WTC11 (cell line): ENCODE results near the gene GPATCH2L. TPM values are rescaled to one million over a fixed set of nuclear protein-coding genes. Genes with fewer than 3 reads are reported as not detected.
A peak's percentile ranks its signal among the peaks of the same experiment; 100 is the strongest.

ENCODE experiments used
- ATAC-seq: fragments of 200-7000 bp; cut with Tn5 transposase; 2 replicates; pipeline ENCODE4 v1.10.0; 2021; ENCODE audit warnings: mild to moderate bottlenecking, moderate library complexity
- CTCF ChIA-PET: fragments of 300-600 bp; sonication (Branson Sonifier 250); formaldehyde crosslinking; loops from one replicate; lab custom pipeline; 2021; ENCODE audit warnings: antibody characterized with exemption; lab: Charles Lee
- POLR2A ChIA-PET: fragments of 350-600 bp; sonication (Branson Sonifier 250); formaldehyde crosslinking; loops from one replicate; lab custom pipeline; 2021; ENCODE audit warnings: antibody characterized with exemption; lab: Charles Lee
- DNase-seq: peaks from one replicate; pipeline ENCODE4 v3.0.0; 2021; ENCODE audit warnings: low spot score
- H3K27ac Mint-ChIP-seq: 2 replicates; pipeline ENCODE4 v1.8.0; 2021; ENCODE audit warnings: mixed read lengths
- H3K27me3 Mint-ChIP-seq: 2 replicates; pipeline ENCODE4 v1.8.0; 2021; ENCODE audit warnings: low read depth, mild to moderate bottlenecking, moderate library complexity, mixed read lengths
- H3K36me3 Mint-ChIP-seq: 2 replicates; pipeline ENCODE4 v1.8.0; 2021; ENCODE audit warnings: mixed read lengths
- H3K4me1 Mint-ChIP-seq: 2 replicates; pipeline ENCODE4 v1.8.0; 2022; ENCODE audit warnings: mixed read lengths
- H3K4me3 Mint-ChIP-seq: 2 replicates; pipeline ENCODE4 v1.8.0; 2021; ENCODE audit warnings: mild to moderate bottlenecking, moderate library complexity, mixed read lengths
- H3K9me3 Mint-ChIP-seq: 2 replicates; pipeline ENCODE4 v1.8.0; 2021; ENCODE audit warnings: mixed read lengths
- ATF3 ChIP-seq: sonication (generic); formaldehyde crosslinking; conservative IDR thresholded peaks from 2 replicates; pipeline ENCODE4 v1.8.1; 2022; ENCODE audit warnings: mild to moderate bottlenecking, missing genetic modification reagents
- ELF4 ChIP-seq: sonication (generic); formaldehyde crosslinking; IDR thresholded peaks from 2 replicates; pipeline ENCODE4 v1.8.1; 2022; ENCODE audit warnings: low read depth, mild to moderate bottlenecking, moderate library complexity, missing genetic modification reagents
- EMX1 ChIP-seq: fragments of 250-450 bp; sonication (Bioruptor Pico); IDR thresholded peaks from 2 replicates; pipeline ENCODE4 v1.8.0; 2021; ENCODE audit warnings: mild to moderate bottlenecking
- GTF2I ChIP-seq: fragments of 250-450 bp; sonication (Bioruptor Pico); conservative IDR thresholded peaks from 2 replicates; pipeline ENCODE4 v1.4.0; 2021; ENCODE audit warnings: mild to moderate bottlenecking
- HMGA2 ChIP-seq: fragments of 250-450 bp; sonication (Bioruptor Pico); IDR thresholded peaks from 2 replicates; pipeline ENCODE4 v1.4.0; 2021; ENCODE audit warnings: mild to moderate bottlenecking, moderate library complexity
- IRF1 ChIP-seq: sonication (generic); formaldehyde crosslinking; IDR thresholded peaks from 2 replicates; pipeline ENCODE4 v1.8.0; 2023; ENCODE audit warnings: missing genetic modification reagents
- MLX ChIP-seq: sonication (generic); formaldehyde crosslinking; IDR thresholded peaks from 2 replicates; pipeline ENCODE4 v1.8.1; 2023; ENCODE audit warnings: mild to moderate bottlenecking, missing genetic modification reagents, moderate library complexity
- NFE2L1 ChIP-seq: sonication (generic); formaldehyde crosslinking; IDR thresholded peaks from 2 replicates; pipeline ENCODE4 v1.8.1; 2023; ENCODE audit warnings: missing genetic modification reagents
- NR2C2 ChIP-seq: sonication (generic); formaldehyde crosslinking; IDR thresholded peaks from 2 replicates; pipeline ENCODE4 v1.8.0; 2022; ENCODE audit warnings: mild to moderate bottlenecking, missing genetic modification reagents
- PRRX2 ChIP-seq: fragments of 250-450 bp; sonication (Bioruptor Pico); IDR thresholded peaks from 2 replicates; pipeline ENCODE4 v1.8.0; 2021; ENCODE audit warnings: mild to moderate bottlenecking
- STAT6 ChIP-seq: sonication (generic); formaldehyde crosslinking; conservative IDR thresholded peaks from 2 replicates; pipeline ENCODE4 v1.8.1; 2023; ENCODE audit warnings: mild to moderate bottlenecking, low read depth, missing genetic modification reagents, moderate library complexity
- TCF7 ChIP-seq: sonication (generic); formaldehyde crosslinking; IDR thresholded peaks from 2 replicates; pipeline ENCODE4 v1.8.0; 2022; ENCODE audit warnings: mild to moderate bottlenecking, low read depth, missing genetic modification reagents, moderate library complexity
- TEAD1 ChIP-seq: sonication (generic); formaldehyde crosslinking; IDR thresholded peaks from 2 replicates; pipeline ENCODE4 v1.8.0; 2022; ENCODE audit warnings: mild to moderate bottlenecking, missing genetic modification reagents
- ZBTB21 ChIP-seq: sonication (generic); formaldehyde crosslinking; IDR thresholded peaks from 2 replicates; pipeline ENCODE4 v1.8.1; 2023; ENCODE audit warnings: mild to moderate bottlenecking, missing genetic modification reagents, borderline replicate concordance
- ZNF121 ChIP-seq: sonication (generic); formaldehyde crosslinking; IDR thresholded peaks from 2 replicates; pipeline ENCODE4 v1.8.0; 2023; ENCODE audit warnings: missing genetic modification reagents
- ZNF138 ChIP-seq: sonication (generic); formaldehyde crosslinking; conservative IDR thresholded peaks from 2 replicates; pipeline ENCODE4 v1.8.1; 2022; ENCODE audit warnings: mild to moderate bottlenecking, moderate library complexity, missing genetic modification reagents
- ZNF263 ChIP-seq: sonication (generic); formaldehyde crosslinking; IDR thresholded peaks from 2 replicates; pipeline ENCODE4 v1.8.1; 2022; ENCODE audit warnings: low read depth, mild to moderate bottlenecking, moderate library complexity, missing genetic modification reagents
- ZNF423 ChIP-seq: fragments of 250-450 bp; sonication (Bioruptor Pico); IDR thresholded peaks from 2 replicates; pipeline ENCODE4 v2.1.2; 2022; ENCODE audit warnings: mild to moderate bottlenecking, moderate library complexity
- total RNA-seq: library from RNA; stranded (reverse); gene quantifications from 3 replicates; pipeline ENCODE4 v1.2.3, GENCODE V29; 2021
- TF ChIP-seq, protein P1 (sequence below): sonication (generic); formaldehyde crosslinking; IDR thresholded peaks from 2 replicates; pipeline ENCODE4 v1.8.1; 2022; ENCODE audit warnings: missing genetic modification reagents, borderline replicate concordance
- TF ChIP-seq, protein P2 (sequence below): sonication (generic); formaldehyde crosslinking; IDR thresholded peaks from 2 replicates; pipeline ENCODE4 v1.8.1; 2023; ENCODE audit warnings: mild to moderate bottlenecking, moderate library complexity, missing genetic modification reagents
- TF ChIP-seq, protein P3 (sequence below): sonication (generic); formaldehyde crosslinking; IDR thresholded peaks from 2 replicates; pipeline ENCODE4 v1.8.0; 2022; ENCODE audit warnings: missing genetic modification reagents

GPATCH2L gene
- total RNA-seq, 1 experiment from 2014 or later: 67.2 TPM

DNA sequence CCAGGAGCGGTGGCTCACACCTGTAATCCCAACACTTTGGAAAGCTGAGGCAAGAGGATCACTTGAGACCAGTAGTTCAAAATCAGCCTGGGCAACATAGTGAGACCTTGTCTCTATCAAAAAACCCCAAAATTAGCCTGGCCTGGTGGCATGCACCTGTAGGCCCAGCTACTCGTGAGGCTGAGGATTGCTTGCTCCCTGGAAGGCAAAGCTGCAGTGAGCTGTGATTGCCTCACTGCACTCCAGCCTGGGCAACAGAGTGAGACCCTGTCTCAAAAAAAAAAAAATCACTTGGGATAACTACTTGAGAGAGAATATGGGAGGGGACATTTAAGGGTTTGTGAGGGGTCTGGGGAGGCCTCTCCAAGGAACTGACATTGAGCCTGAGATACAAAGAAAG is 109.0 kb downstream of the GPATCH2L start:
- POLR2A ChIA-PET: no interaction called here
- DNase-seq (no peak), ATAC-seq (no peak)
- H3K4me3 Mint-ChIP-seq: no peak overlapping the region
- H3K9me3 Mint-ChIP-seq: peaks cover 10% of the 10 kb centered on the region; the same call in 1 of the 2 replicates
- TF ChIP-seq ZNF121 (CRISPR knock-in tag): peak; percentile 93
- TF ChIP-seq, protein P1, sequence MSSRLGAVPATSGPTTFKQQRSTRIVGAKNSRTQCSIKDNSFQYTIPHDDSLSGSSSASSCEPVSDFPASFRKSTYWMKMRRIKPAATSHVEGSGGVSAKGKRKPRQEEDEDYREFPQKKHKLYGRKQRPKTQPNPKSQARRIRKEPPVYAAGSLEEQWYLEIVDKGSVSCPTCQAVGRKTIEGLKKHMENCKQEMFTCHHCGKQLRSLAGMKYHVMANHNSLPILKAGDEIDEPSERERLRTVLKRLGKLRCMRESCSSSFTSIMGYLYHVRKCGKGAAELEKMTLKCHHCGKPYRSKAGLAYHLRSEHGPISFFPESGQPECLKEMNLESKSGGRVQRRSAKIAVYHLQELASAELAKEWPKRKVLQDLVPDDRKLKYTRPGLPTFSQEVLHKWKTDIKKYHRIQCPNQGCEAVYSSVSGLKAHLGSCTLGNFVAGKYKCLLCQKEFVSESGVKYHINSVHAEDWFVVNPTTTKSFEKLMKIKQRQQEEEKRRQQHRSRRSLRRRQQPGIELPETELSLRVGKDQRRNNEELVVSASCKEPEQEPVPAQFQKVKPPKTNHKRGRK (CRISPR knock-in tag): no peak
- peaks cover 23% of the 10 kb centered on the region for H3K4me1 Mint-ChIP-seq
- no peak overlapping the region for H3K27ac Mint-ChIP-seq
- no peaks in the 10 kb centered on the region for H3K36me3 Mint-ChIP-seq
- CTCF ChIA-PET: interaction anchor here (1.2 to 2.5 kb wide), 2 partner anchors 92 to 210 kb away, joined by 3 to 10 read pairs; no protein-coding TSS in a partner anchor
- peaks cover 8% of the 10 kb centered on the region for H3K27me3 Mint-ChIP-seq

DNA sequence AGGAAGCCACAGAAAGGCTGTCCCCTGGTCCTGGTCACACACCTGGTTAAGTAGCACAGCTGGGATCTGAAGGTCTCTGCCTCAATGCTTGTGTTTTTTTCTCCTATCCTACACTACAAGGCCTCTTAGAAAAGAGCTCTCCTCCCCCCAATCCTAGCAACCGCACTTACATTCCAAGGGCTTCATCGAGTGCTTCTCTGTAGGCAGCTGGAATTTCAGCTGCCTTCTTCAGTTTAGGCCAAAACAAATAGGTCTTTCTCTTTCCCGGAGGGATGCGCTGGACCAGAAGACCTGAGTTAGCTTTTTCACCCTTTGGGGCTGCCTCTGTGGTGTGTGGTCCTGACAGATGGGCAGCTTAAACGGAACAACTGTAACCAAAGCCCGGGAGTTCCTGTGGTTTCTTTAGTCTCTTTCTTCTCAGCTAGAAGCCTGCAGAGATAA is 109.7 kb downstream of the GPATCH2L start:
- DNase-seq (no peak), ATAC-seq (peak; percentile 82)
- Mint-ChIP-seq H3K4me3 (peak overlapping the region; percentile 20; the same call in 1 of the 2 replicates), H3K27ac (0 out of 2 replicates have a peak overlapping the region, but pooled peaks have one; percentile 9), H3K4me1 (peaks cover 29% of the 10 kb centered on the region), H3K27me3 (peaks cover 15% of the 10 kb centered on the region), H3K9me3 (peaks cover 10% of the 10 kb centered on the region; the same call in 1 of the 2 replicates), H3K36me3 (no peaks in the 10 kb centered on the region)
- ChIA-PET POLR2A (no interaction called here), CTCF (interaction anchor here (0.8 to 2.5 kb wide), 4 partner anchors 42 to 211 kb away, joined by 3 to 10 read pairs (median 4); no protein-coding TSS in a partner anchor)
- 0 out of 2 replicates have a peak, but pooled peaks have one; percentile 59 for TF ChIP-seq ZNF423 (CRISPR knock-in tag)
- no peak for TF ChIP-seq TCF7 (CRISPR knock-in tag)
- TF ChIP-seq TEAD1 (CRISPR knock-in tag): no peak

- H3K4me3 Mint-ChIP-seq: no peak overlapping the region
- TF ChIP-seq HMGA2 (CRISPR knock-in tag): no peak
- TF ChIP-seq ZNF138 (CRISPR knock-in tag): no peak
- TF ChIP-seq ZBTB21 (CRISPR knock-in tag): no peak
- no peak for TF ChIP-seq ZNF263 (CRISPR knock-in tag)
- TF ChIP-seq, protein P2, sequence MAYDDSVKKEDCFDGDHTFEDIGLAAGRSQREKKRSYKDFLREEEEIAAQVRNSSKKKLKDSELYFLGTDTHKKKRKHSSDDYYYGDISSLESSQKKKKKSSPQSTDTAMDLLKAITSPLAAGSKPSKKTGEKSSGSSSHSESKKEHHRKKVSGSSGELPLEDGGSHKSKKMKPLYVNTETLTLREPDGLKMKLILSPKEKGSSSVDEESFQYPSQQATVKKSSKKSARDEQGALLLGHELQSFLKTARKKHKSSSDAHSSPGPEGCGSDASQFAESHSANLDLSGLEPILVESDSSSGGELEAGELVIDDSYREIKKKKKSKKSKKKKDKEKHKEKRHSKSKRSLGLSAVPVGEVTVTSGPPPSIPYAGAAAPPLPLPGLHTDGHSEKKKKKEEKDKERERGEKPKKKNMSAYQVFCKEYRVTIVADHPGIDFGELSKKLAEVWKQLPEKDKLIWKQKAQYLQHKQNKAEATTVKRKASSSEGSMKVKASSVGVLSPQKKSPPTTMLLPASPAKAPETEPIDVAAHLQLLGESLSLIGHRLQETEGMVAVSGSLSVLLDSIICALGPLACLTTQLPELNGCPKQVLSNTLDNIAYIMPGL (CRISPR knock-in tag): no peak
- TF ChIP-seq IRF1 (CRISPR knock-in tag): no peak
- TF ChIP-seq NFE2L1 (CRISPR knock-in tag): no peak
- TF ChIP-seq NR2C2: no peak
- TF ChIP-seq, protein P3, sequence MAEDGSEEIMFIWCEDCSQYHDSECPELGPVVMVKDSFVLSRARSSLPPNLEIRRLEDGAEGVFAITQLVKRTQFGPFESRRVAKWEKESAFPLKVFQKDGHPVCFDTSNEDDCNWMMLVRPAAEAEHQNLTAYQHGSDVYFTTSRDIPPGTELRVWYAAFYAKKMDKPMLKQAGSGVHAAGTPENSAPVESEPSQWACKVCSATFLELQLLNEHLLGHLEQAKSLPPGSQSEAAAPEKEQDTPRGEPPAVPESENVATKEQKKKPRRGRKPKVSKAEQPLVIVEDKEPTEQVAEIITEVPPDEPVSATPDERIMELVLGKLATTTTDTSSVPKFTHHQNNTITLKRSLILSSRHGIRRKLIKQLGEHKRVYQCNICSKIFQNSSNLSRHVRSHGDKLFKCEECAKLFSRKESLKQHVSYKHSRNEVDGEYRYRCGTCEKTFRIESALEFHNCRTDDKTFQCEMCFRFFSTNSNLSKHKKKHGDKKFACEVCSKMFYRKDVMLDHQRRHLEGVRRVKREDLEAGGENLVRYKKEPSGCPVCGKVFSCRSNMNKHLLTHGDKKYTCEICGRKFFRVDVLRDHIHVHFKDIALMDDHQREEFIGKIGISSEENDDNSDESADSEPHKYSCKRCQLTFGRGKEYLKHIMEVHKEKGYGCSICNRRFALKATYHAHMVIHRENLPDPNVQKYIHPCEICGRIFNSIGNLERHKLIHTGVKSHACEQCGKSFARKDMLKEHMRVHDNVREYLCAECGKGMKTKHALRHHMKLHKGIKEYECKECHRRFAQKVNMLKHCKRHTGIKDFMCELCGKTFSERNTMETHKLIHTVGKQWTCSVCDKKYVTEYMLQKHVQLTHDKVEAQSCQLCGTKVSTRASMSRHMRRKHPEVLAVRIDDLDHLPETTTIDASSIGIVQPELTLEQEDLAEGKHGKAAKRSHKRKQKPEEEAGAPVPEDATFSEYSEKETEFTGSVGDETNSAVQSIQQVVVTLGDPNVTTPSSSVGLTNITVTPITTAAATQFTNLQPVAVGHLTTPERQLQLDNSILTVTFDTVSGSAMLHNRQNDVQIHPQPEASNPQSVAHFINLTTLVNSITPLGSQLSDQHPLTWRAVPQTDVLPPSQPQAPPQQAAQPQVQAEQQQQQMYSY (CRISPR knock-in tag): no peak
- no peak for TF ChIP-seq MLX (CRISPR knock-in tag)
- no peak for TF ChIP-seq ELF4 (CRISPR knock-in tag)
- TF ChIP-seq PRRX2 (CRISPR knock-in tag): no peak
- no peak for TF ChIP-seq GTF2I
- no peak for TF ChIP-seq ATF3 (CRISPR knock-in tag)
- TF ChIP-seq EMX1: no peak
- no peak for TF ChIP-seq STAT6
Measured at GRCh38 chr14:76262641-76263040, 110.9 kb downstream of the GPATCH2L start.

More at GRCh38 chr14:76262641-76263040, 110.9 kb downstream of the GPATCH2L start:
- Mint-ChIP-seq H3K9me3 (peaks cover 9% of the 10 kb centered on the region; the same call in 1 of the 2 replicates), H3K4me1 (peaks cover 33% of the 10 kb centered on the region), H3K36me3 (no peaks in the 10 kb centered on the region), H3K27me3 (peaks cover 15% of the 10 kb centered on the region), H3K27ac (no peak overlapping the region)
- POLR2A ChIA-PET: no interaction called here
- ATAC-seq (no peak), DNase-seq (no peak)
- CTCF ChIA-PET: interaction anchor here (2.5 kb wide), 1 partner anchor 90 kb away, joined by 10 read pairs; no protein-coding TSS in a partner anchor
